GM18508 (cell line): ENCODE data around the gene IL1F10.

ENCODE experiments used
- ATAC-seq: cut with Tn5 transposase; IDR thresholded peaks from one replicate; pipeline ENCODE4 v1.9.1; 2021; ENCODE audit warnings: moderate number of reproducible peaks; ENCODE audit not compliant: insufficient read depth, unreplicated experiment

The IL1F10 gene

DNA sequence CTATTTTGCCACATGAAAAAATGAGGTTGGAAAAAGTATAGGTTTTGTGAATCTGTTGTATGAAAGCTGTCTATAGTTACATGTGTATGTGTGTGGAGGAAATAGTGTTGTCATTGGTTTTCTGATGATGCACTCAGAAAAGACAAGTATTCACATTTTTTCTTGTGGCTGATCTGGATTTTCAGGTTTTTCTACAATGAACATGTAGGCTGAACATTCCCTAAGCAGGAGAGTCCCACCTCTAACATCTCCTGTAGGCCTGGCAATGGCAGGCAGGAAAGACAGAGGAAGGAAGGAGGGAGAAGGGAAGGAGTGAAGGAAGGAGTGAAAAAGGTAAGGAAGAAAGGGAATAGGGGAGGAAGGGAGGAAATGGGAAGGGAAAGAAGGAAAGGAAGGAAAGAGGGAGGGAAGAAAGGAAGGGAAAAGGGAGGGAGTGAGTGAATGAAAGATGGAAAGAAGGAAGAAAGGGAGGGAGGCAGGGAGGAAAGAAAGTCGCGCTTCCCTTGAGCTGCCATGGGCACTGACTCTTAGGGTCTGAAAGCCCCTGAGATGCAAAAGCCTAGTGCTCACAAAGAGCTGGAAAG is 9.3 kb upstream of the IL1F10 start:
- no peak for ATAC-seq

DNA sequence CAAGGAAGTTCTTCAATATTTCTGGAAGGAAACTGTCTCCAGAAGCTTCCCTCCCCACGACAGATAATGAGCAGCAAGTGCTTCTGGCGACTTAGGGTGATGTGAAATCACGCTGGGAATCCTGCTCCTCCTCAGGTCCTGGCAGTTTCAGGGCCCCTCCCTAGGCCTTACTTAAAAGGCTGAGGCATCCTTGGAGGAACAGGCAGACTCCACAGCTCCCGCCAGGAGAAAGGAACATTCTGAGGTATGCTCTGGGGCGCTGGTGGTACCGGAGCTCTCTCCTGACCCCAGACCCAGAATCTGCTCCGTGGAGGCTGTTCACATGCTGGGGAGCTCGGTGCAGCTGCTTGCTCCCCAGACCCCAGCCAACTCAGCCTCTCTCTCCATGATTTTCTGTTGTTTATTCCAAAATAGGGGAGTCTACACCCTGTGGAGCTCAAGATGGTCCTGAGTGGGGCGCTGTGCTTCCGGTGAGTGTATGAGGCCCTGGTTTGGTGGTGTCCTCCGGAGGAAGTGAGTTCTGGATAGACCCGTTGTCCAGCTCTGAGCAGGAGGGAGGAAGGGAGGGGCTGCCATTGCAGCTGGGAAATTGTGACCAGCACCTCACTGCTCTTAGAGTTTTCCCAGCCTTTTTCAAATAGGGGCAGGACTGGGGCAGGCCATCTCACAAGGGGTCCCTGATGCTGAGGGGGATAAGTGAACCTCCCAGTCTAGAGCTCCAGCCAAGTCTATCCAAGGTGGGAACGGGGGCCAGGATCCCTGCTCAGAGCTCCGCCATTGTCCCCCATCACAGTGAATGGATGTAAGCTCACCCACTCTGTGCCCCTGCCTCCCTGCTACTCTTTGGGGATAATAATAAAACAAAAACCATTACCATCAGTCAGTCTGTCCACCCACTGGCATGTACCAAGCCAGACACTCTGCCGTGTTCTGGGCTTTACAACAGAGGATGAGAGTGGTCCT is 8.5 kb upstream of the IL1F10 start, which contains the start of gene IL36RN:
TSS of gene IL36RN (plus strand) at position 201 of the 963 bp plus-strand sequence. CDS start at position 442, 241 bp downstream.
- ATAC-seq: no peak

DNA sequence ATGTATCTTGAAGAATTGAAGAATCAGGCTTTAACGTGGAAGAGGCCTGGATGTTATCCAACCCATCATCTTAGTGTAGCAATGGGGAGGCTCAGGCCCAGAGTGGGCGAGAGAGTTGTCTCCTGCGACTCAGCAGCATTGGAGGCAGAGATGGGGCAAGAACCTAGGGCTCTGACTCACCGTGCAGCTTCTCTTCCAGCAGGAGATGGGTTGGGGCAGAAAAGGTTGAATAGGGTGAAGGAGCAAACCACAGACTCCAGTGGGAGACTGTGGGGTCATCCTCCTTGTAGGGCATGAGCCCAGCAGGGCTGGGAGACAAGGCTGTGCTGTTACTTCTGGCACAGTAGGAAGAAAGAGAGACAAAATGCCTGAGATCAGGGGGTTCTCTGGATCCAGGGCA is 7.4 kb upstream of the IL1F10 start:
- no peak for ATAC-seq

DNA sequence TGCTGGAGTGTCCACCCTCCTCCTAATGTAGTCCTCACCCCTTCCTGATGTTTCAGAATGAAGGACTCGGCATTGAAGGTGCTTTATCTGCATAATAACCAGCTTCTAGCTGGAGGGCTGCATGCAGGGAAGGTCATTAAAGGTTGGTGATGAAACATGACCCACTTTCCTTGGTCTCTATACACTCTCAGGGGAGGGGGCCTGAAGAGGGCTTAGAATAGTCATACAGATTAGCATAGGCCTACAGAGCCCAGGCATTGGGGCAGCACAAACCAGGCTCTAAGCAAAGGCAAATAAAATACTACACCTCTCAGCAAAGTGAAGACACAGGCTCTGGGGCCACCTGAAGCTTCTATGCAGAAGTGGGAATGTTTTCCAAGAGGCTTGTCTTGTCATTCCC is 7.0 kb upstream of the IL1F10 start:
- no peak for ATAC-seq

DNA sequence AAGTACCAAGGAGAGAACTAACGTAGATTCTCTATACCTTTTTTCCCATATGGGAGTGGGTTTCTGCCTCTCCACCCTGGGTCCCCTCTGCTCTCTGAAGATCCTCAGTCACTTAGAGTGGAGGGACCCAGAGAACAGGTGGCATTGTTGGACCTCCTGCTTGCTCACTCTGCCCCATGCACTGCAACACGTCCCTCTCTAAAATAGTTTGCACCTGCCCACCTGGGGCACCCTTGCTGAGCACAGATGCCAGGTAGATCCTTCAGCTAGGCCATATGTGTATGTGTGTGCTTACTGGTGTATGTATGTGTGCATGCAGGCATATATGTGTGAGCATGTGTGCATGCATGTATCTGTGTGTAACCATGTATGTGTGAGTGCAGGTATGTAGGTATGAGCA is 6.5 kb upstream of the IL1F10 start:
- ATAC-seq: no peak

- no peak for ATAC-seq
Measured at GRCh38 chr2:113061896-113062770, 5.6 kb upstream of the IL1F10 start.

- no peak for ATAC-seq
Measured at GRCh38 chr2:113064281-113064680, 3.5 kb upstream of the IL1F10 start.

GRCh38 chr2:113064898-113065297 is 2.9 kb upstream of the IL1F10 start:
- ATAC-seq: no peak

DNA sequence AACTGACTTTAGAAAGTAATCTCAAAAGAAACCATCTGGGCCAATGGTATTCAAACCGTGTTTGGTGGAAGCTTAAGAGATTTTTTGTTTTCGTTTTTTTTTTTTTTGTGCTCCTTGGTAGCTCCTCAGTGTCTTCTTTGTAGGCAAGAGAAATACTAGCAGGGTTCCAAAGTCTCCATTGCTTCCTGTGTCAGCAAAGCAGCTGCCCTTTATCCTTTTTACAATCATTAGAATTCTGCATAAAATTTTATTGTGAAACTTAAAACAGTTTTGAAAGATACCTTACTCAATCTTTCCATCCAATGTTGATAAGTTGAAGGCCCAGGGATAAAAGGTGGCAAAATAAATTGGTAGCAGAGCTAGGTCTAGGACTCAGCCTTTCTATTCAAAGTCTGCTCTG is 479 bp downstream of the IL1F10 start:
- no peak for ATAC-seq

- ATAC-seq: no peak
Measured at GRCh38 chr2:113068706-113069485, 1.1 kb downstream of the IL1F10 start.

- no peak for ATAC-seq
Measured at GRCh38 chr2:113069676-113070605, 2.2 kb downstream of the IL1F10 start.

DNA sequence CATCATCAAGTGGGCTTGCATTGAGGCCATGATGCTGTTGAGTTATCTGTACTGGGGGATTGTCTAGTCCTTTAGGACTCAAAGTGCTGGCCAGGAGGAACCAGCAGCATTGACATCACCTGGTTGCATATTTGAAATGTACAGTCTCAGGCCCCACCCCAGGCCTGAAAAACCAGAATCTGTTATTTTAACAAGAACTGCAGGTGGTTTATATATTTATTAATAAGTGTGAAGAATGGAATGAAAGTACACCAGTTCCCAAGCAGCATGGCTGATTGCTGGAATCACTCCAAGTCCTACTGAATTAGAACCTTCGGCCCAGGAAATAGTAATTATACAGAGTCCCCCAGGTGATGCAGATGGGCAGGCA is 2.8 kb downstream of the IL1F10 start:
- no peak for ATAC-seq

- no peak for ATAC-seq
Measured at GRCh38 chr2:113072584-113072983, 4.8 kb downstream of the IL1F10 start.

- ATAC-seq: no peak
Measured at GRCh38 chr2:113073325-113073834, 5.6 kb downstream of the IL1F10 start.

GRCh38 chr2:113075030-113075429 is 7.3 kb downstream of the IL1F10 start:
- no peak for ATAC-seq

DNA sequence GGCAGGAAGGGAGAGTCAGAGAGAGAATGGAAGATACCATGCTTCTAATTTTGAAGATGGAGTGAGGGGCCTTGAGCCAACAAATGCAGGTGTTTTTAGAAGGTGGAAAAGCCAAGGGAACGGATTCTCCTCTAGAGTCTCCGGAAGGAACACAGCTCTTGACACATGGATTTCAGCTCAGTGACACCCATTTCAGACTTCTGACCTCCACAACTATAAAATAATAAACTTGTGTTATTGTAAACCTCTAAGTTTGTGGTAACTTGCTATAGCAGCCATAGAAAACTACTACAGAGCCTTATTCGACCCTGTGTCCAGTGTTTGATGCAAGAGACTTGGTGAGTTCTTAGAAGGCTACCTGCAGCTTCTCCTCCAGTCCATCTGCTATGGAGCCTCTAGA is 7.8 kb downstream of the IL1F10 start:
- ATAC-seq: no peak

GRCh38 chr2:113076954-113077669 is 9.3 kb downstream of the IL1F10 start:
- ATAC-seq: no peak

- ATAC-seq: no peak
Measured at GRCh38 chr2:113077921-113078320, 10.2 kb downstream of the IL1F10 start.
